NCI-H774 (cell line): ENCODE data around the gene PCDH9.

Source experiments
- DNase-seq: peaks from one replicate; lab custom pipeline; 2025; lab: John Stamatoyannopoulos, UW

The PCDH9 gene

GRCh38 chr13:67084066-67084465 lies 146.1 kb downstream of the PCDH9 start:
- DNase-seq, result no peak

DNA sequence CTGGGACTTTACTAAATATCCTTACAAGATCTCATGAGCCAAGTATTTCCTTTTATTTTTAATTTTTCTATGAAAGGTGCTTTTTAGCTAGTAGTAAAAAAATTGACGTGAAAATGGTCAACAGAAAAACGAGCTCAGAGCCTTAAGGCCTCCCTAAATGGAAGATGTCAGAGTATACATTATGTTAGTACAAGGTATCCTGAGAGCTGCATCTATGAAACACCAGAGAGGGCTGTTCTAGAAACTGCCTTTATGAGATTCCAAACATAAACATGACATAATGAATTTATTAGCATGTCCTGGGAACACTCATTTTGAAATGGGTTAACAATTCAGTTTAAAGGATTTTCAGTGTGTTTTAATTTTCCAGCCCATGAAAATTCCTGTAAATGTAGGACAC lies 146.6 kb downstream of the PCDH9 start:
- DNase-seq, result no peak

- no peak for DNase-seq
These were observed 149.8 kb downstream of the PCDH9 start for GRCh38 chr13:67080351-67080750.

DNA sequence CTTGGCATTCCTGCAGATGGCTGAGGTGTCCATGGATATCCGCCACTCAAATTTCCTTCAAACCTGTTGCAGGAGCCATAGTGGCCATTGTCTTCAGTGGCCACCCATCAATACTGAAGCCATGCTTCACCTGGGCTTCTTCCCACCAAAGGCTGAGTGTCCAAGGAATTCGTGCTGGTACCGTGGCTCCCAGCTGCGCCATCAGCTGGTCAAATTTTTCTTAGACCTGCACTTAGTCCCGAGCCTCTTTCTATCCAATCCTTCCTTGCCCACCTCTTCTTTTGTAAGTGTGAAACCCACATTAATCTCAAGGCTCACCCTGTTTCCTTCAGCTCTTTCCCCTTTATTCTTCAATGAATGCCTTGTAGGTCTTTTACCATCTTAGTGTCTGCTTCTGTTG lies 152.1 kb downstream of the PCDH9 start:
- no peak for DNase-seq

- DNase-seq, result no peak
These were observed 153.0 kb downstream of the PCDH9 start for GRCh38 chr13:67077132-67077531.

- DNase-seq, result no peak
These were observed 153.8 kb downstream of the PCDH9 start for GRCh38 chr13:67076378-67076777.

GRCh38 chr13:67075239-67075638 lies 154.9 kb downstream of the PCDH9 start:
- DNase-seq, result no peak

DNA sequence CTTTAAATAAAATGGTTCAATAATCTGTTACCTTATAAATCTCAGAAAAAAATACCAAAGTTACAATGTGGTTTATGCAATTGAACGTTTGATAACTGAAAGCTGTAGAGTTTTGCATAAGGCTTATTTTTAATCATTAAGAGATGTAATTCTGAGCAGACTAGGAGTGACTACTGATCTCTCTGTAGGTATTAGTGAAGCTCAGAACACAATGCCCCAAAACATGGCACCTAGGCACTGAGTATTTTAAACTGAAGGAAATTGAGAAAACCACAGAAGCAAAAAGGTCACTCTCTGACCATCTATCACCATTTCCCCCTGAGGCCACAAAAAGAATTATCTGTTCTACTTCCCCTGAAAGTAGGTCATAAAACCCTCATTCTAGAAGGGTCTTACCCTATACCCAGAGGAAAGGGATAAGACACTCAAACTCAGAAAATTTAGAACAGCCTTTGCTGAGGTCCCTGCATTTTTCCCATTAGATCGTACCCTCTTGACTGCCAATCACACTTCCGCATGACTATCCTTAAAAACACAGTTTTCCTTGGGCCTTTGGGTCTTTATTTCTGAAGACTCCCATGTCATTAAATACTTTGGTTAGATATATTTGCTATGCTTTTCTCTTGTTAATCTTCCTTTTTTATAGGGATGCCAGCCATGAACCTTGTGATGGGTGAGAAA lies 158.1 kb downstream of the PCDH9 start:
- DNase-seq, result no peak

DNA sequence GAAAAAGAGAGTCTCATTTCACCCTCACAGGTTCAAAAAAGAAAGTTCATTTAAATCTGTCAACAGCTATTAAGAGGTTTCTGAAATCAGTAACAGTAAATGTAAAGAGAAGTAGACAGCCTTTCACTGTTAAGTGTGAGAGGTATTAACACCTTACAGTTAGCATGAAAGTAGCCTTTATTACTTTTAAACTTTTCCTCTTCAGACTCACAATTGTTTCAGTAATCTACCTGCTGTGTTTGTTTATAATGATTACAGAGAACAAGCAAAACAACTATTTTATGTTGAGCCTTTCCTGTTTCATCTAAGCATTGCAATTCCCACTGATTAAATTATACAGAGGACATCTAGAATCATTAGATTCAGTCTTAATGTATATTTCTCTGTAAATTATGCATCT lies 159.8 kb downstream of the PCDH9 start:
- DNase-seq, result no peak

DNA sequence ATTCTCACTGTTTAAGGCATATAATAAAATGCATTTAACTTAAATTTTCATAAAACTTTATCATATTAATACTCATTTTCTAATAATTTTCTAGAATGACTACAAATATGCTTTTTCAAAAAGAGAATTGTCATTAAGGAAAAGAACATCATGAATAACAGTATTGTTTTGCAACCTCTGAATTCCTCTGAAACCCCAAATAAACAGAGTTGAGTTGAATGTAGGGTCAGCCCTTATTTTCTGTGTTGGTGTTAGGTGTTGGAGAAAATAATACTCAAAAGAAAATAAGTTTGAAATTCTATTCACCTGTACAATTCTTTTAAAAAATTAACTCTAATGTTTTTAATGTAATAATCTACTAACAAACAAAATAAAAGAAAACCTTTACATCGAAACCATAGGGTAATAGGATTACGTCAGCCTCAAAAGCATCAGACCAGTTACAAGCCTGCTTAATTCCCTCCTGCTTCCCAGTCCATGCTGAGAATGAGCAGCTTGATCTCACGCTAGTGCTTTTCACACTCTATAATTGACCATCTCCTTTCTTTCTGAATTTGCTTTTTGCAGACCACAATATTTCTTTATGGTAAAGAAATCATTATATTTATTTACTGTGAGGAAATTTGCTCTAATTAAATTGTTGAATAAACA lies 160.9 kb downstream of the PCDH9 start:
- DNase-seq, result no peak

- no peak for DNase-seq
These were observed 165.2 kb downstream of the PCDH9 start for GRCh38 chr13:67064920-67065319.

DNA sequence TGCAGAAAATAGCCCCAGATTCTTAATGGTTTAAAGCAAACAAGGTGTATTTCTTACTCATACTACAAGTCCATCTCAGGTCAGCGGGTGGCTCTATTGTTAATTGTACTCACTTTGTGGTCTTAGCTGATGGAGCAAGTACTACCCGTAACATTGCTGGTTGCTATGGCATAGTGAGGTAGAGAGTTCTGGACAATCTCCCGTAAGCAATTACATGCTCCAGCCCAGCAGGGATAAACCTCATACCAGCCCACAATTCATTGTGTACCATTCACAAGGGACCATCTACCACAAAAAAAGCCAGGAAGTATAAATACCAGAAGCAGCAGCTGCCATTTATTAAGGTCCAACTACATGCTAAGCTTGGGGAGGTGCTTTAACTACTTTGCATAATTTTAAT lies 167.1 kb downstream of the PCDH9 start:
- no peak for DNase-seq

DNA sequence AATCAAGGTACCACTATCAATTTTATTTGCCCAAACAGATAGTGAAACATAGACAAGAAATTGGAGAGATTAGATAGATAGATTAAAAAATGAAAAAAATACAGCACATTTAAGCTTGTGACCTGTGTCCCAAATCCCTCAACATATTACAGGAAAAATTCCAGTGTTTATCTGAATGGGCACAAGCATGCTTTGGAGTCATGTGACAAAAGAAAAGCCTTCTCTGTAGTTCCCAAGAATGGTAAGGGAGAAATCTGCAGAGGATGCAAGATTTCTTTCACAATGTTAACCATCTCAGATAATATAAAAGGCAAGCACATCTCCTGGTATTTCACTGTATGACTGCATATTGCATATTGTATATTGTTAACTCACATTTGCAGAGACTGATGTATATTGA lies 168.0 kb downstream of the PCDH9 start:
- no peak for DNase-seq

- DNase-seq, result no peak
These were observed 168.4 kb downstream of the PCDH9 start for GRCh38 chr13:67061750-67062149.

DNA sequence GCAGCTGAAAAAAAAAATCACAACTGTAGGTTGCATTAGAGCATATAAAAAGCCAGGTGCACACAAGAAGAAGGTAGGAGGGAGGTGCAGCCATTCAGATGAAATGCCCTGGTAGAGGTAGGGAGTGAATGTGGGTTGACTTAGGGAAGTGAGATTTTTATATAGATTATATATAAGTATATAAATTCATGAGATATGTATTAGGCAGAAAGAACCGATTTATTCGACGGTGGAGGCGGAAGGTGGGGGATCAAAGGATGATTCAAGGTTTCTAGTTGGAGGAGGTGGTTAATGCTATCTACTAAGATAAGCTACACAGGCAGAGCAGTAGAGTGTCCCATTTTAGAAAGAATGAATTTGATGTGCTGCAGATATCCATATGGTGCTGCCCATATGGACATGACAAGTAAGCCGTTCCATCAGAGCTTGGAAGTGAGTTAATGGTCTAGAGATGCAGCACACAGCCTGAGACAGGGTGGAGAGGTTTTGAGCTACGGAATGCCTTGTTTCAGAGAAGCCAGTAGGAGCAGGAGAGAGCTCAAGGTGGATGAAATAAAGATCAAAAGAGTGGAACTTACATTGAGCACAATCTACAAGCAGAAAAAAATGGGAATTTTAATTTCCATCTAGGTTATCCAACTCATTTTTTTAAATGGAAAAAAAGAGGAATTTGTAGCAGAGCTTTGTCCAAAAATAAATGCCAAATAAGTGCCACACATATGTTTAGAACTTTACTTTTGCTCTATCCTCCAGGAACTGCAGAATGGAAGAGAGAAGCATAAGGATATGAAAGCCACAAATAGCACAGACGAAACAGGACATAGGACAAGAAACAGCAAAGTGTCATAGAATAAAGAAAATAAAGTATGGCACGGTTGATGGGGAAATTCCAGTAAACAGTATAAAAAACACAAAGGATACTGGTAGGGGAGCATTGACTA lies 177.3 kb downstream of the PCDH9 start:
- no peak for DNase-seq

GRCh38 chr13:67049744-67050143 lies 180.4 kb downstream of the PCDH9 start:
- DNase-seq, result no peak

- DNase-seq, result no peak
These were observed 181.3 kb downstream of the PCDH9 start for GRCh38 chr13:67048821-67049150.

DNA sequence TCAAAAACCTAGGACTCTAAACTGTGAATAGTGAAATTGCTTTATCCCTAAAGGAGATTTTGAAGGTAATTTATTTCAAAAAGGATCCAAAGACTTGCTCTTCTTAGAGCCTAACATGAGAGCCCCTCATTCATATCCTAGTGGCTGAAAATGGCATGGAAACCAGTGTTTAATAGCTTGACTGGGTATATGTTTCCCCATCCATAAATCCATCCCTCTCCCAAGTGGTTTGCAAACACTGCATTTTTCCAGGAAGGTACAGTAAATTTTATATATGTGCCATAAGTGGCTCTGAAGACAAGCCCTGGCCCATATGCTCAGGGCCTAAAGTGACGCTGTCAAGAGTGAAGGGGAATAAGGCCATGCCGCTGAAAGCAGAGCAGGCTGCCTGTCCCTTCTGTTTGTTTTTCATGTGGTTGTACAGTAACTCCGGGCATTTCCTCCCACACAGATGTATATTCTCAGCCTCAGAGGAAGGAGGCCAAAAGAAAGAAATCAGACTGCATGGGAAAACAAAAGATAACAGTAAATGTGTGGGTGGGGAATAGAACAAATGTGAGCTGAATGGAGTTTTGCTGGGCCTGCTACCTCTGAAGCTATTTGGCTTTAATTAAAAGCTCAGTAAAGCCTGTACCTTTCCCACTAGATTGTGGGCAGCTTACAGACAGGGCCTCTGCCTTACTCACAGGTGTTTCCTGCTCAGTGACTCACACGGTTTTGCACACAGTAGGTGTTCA lies 181.9 kb downstream of the PCDH9 start:
- DNase-seq, result no peak

GRCh38 chr13:67045357-67045756 lies 184.8 kb downstream of the PCDH9 start:
- no peak for DNase-seq

GRCh38 chr13:67043901-67044300 lies 186.2 kb downstream of the PCDH9 start:
- no peak for DNase-seq

- no peak for DNase-seq
These were observed 187.6 kb downstream of the PCDH9 start for GRCh38 chr13:67042556-67042955.

DNA sequence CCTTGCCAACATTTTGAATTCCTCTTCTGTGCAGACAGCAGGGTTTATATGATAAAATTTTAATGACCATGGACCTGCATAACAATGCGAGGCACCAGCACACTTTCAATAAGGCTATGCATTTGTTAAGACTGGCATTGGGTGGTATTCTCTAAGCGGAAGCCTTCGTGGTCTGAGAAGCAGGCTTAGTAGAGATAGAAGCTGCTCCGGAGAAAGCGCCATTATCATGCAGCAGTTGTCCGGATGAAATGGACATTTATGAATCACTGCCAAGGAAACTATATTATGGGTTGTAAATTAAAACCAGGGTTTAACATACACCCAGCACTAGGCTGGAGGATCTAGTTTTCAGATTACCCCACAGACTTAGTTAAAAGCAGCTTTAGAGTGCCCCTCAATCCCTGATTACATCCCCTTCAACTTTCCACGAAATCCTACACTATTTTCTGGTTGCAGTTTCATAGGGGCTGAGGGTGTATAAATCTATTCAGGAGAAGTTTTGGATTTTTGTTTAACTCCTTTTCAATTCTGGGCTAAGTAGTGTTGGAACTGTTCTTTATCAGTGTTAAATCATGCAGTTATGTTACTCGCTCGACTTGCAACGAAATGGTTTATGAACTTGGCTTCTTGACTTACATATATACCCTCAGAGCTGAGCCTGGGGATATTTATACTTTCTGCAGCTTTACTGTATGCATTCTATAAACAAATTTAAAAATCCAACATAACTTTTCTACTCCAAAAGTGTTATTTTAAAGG lies 193.3 kb downstream of the PCDH9 start:
- no peak for DNase-seq
